IPS-15b (cell line): ENCODE measurements around the gene PYY.

Source experiments
- H3K27me3 ChIP-seq: one replicate; pipeline ENCODE4 v1.6.1; 2013; ENCODE audit warnings: low read length; ENCODE audit not compliant: control insufficient read depth, insufficient read depth
- H3K36me3 ChIP-seq: one replicate; pipeline ENCODE4 v1.6.1; 2013; ENCODE audit warnings: low read length; ENCODE audit not compliant: control insufficient read depth, insufficient read depth
- H3K4me1 ChIP-seq: one replicate; pipeline ENCODE4 v1.6.1; 2013; ENCODE audit warnings: mild to moderate bottlenecking, low read length; ENCODE audit not compliant: control insufficient read depth, insufficient read depth
- H3K4me3 ChIP-seq: one replicate; pipeline ENCODE4 v1.5.1; 2013; ENCODE audit warnings: low read depth, low read length
- H3K9ac ChIP-seq: one replicate; pipeline ENCODE4 v1.6.1; 2013; ENCODE audit warnings: low read depth, mild to moderate bottlenecking, low read length
- H3K9me3 ChIP-seq: one replicate; pipeline ENCODE4 v1.6.1; 2013; ENCODE audit warnings: mild to moderate bottlenecking, low read length; ENCODE audit not compliant: control insufficient read depth, insufficient read depth

The PYY gene

GRCh38 chr17:43907998-43908721 is 45.6 kb downstream of the PYY start:
- H3K9me3 ChIP-seq, result no peaks in the 10 kb centered on the region
- H3K4me3 ChIP-seq, result peak overlapping the region; percentile 85
- peak overlapping the region; percentile 79 for H3K9ac ChIP-seq
- no peaks in the 10 kb centered on the region for H3K36me3 ChIP-seq
- H3K4me1 ChIP-seq, result peaks cover 13% of the 10 kb centered on the region
- H3K27me3 ChIP-seq, result peaks cover 52% of the 10 kb centered on the region

GRCh38 chr17:43907425-43907981 is 46.2 kb downstream of the PYY start, which contains the start of gene MPP2:
Gene MPP2 (minus strand): TSS chr17:43907536. CDS start chr17:43904460, 3,076 bp downstream.
- H3K9ac ChIP-seq, result peak within 1 kb of the TSS; percentile 79
- peak within 1 kb of the TSS; percentile 85 for H3K4me3 ChIP-seq
- H3K9me3 ChIP-seq, result no peaks in the 10 kb centered on the region

GRCh38 chr17:43906951-43907424 is 46.8 kb downstream of the PYY start:
- H3K4me1 ChIP-seq, result peaks cover 13% of the 10 kb centered on the region
- no peaks in the 10 kb centered on the region for H3K36me3 ChIP-seq
- H3K4me3 ChIP-seq, result peak overlapping the region; percentile 85
- H3K9me3 ChIP-seq, result no peaks in the 10 kb centered on the region
- H3K27me3 ChIP-seq, result peaks cover 48% of the 10 kb centered on the region
- no peak overlapping the region for H3K9ac ChIP-seq

More at GRCh38 chr17:43907425-43907981, 46.2 kb downstream of the PYY start, which contains the start of gene MPP2:
- peaks cover 13% of the 10 kb centered on the region for H3K4me1 ChIP-seq
- peaks cover 50% of the 10 kb centered on the region for H3K27me3 ChIP-seq
- no peaks in the 10 kb centered on the region for H3K36me3 ChIP-seq

GRCh38 chr17:43905985-43906852 is 47.5 kb downstream of the PYY start:
- H3K9me3 ChIP-seq, result no peaks in the 10 kb centered on the region
- H3K27me3 ChIP-seq, result peaks cover 56% of the 10 kb centered on the region
- H3K36me3 ChIP-seq, result no peaks in the 10 kb centered on the region
- H3K4me1 ChIP-seq, result peaks cover 18% of the 10 kb centered on the region
- no peak overlapping the region for H3K9ac ChIP-seq
- peak overlapping the region; percentile 85 for H3K4me3 ChIP-seq

- Histone ChIP-seq H3K4me1 (peaks cover 21% of the 10 kb centered on the region), H3K27me3 (peaks cover 59% of the 10 kb centered on the region), H3K9me3 (no peaks in the 10 kb centered on the region), H3K9ac (no peak overlapping the region), H3K4me3 (peak overlapping the region; percentile 85), H3K36me3 (no peaks in the 10 kb centered on the region)
Observed at GRCh38 chr17:43905400-43905984, 48.2 kb downstream of the PYY start.
